NB4 (cell line): Measurements from ENCODE around the gene MRPL10.

Experiments used
- CTCF ChIP-seq: IDR thresholded peaks from one replicate; pipeline ENCODE4 v1.5.1; 2012; ENCODE audit warnings: low read depth, low read length
- MAX ChIP-seq: IDR thresholded peaks from 2 replicates; pipeline ENCODE4 v1.6.1; 2011; ENCODE audit warnings: low read depth, low read length
- MYC ChIP-seq: IDR thresholded peaks from 2 replicates; pipeline ENCODE4 v1.6.1; 2011; ENCODE audit warnings: low read depth, low read length
- POLR2A ChIP-seq: IDR thresholded peaks from 2 replicates; pipeline ENCODE4 v1.6.1; 2011; ENCODE audit warnings: mild to moderate bottlenecking; ENCODE audit not compliant: insufficient read length; ENCODE audit errors: extremely low read depth

GRCh38 chr17:47811709-47812108, 19.6 kb downstream of the MRPL10 start:
- TF ChIP-seq POLR2A = no peak
- TF ChIP-seq CTCF = no peak
- no peak for TF ChIP-seq MYC
- no peak for TF ChIP-seq MAX
